Measurements from ENCODE around the gene MGMT.

The MGMT gene

GRCh38 chr10:129613377-129613980, 146.4 kb downstream of the MGMT start:
- peaks cover 5% of the 10 kb centered on the region for H3K36me3 Mint-ChIP-seq
- ATAC-seq (no peak), DNase-seq (ENCODE audit: low spot score in 2 of 2) (no peak)
- no peak overlapping the region for H3K4me3 Mint-ChIP-seq
- H3K9me3 Mint-ChIP-seq, result peaks cover 9% of the 10 kb centered on the region
- peaks cover 26% of the 10 kb centered on the region for H3K4me1 Mint-ChIP-seq
- no peak overlapping the region for H3K27ac Mint-ChIP-seq

GRCh38 chr10:129614341-129614740, 147.3 kb downstream of the MGMT start:
- Mint-ChIP-seq H3K27ac (no peak overlapping the region), H3K4me1 (peaks cover 26% of the 10 kb centered on the region), H3K9me3 (peaks cover 9% of the 10 kb centered on the region), H3K36me3 (peaks cover 5% of the 10 kb centered on the region), H3K4me3 (no peak overlapping the region)
- DNase-seq (ENCODE audit: low spot score in 2 of 2), result no peak
- ATAC-seq, result no peak

GRCh38 chr10:129615381-129615780, 148.3 kb downstream of the MGMT start:
- Mint-ChIP-seq H3K4me1 (peaks cover 23% of the 10 kb centered on the region), H3K27ac (no peak overlapping the region), H3K9me3 (peaks cover 8% of the 10 kb centered on the region), H3K36me3 (peaks cover 5% of the 10 kb centered on the region), H3K4me3 (no peak overlapping the region)
- ATAC-seq (no peak), DNase-seq (ENCODE audit: low spot score in 2 of 2) (no peak)

- H3K36me3 Mint-ChIP-seq, result peaks cover 5% of the 10 kb centered on the region
- peaks cover 6% of the 10 kb centered on the region for H3K9me3 Mint-ChIP-seq
- H3K4me1 Mint-ChIP-seq, result peaks cover 22% of the 10 kb centered on the region
- no peak overlapping the region for H3K27ac Mint-ChIP-seq
- ATAC-seq (no peak), DNase-seq (ENCODE audit: low spot score in 2 of 2) (no peak)
- no peak overlapping the region for H3K4me3 Mint-ChIP-seq
Observed at GRCh38 chr10:129615921-129616525, 149.0 kb downstream of the MGMT start.

- Mint-ChIP-seq H3K36me3 (peaks cover 5% of the 10 kb centered on the region), H3K27ac (no peak overlapping the region), H3K9me3 (peaks cover 13% of the 10 kb centered on the region)
Observed at GRCh38 chr10:129617768-129618167, 150.7 kb downstream of the MGMT start.

GRCh38 chr10:129621062-129621461, 154.0 kb downstream of the MGMT start:
- Mint-ChIP-seq H3K4me3 (no peak overlapping the region), H3K36me3 (no peaks in the 10 kb centered on the region), H3K27ac (no peak overlapping the region), H3K4me1 (peaks cover 22% of the 10 kb centered on the region), H3K9me3 (peaks cover 7% of the 10 kb centered on the region)
- ATAC-seq (no peak), DNase-seq (ENCODE audit: low spot score in 2 of 2) (no peak)

More at GRCh38 chr10:129617768-129618167, 150.7 kb downstream of the MGMT start:
- Mint-ChIP-seq H3K4me1 (peaks cover 29% of the 10 kb centered on the region), H3K4me3 (no peak overlapping the region)
- DNase-seq (ENCODE audit: low spot score in 2 of 2) (no peak), ATAC-seq (no peak)

- peaks cover 15% of the 10 kb centered on the region for H3K4me1 Mint-ChIP-seq
- no peak overlapping the region for H3K4me3 Mint-ChIP-seq
- H3K9me3 Mint-ChIP-seq, result peaks cover 7% of the 10 kb centered on the region
- ATAC-seq (no peak), DNase-seq (ENCODE audit: low spot score in 2 of 2) (no peak)
- no peak overlapping the region for H3K27ac Mint-ChIP-seq
- no peaks in the 10 kb centered on the region for H3K36me3 Mint-ChIP-seq
Observed at GRCh38 chr10:129621693-129622092, 154.7 kb downstream of the MGMT start.

- no peak for DNase-seq (ENCODE audit: low spot score in 2 of 2)
- H3K4me1 Mint-ChIP-seq, result peaks cover 9% of the 10 kb centered on the region
- no peak for ATAC-seq
- no peak overlapping the region for H3K4me3 Mint-ChIP-seq
- H3K9me3 Mint-ChIP-seq, result peaks cover 7% of the 10 kb centered on the region
- no peak overlapping the region for H3K27ac Mint-ChIP-seq
- no peaks in the 10 kb centered on the region for H3K36me3 Mint-ChIP-seq
Observed at GRCh38 chr10:129622291-129622690, 155.2 kb downstream of the MGMT start.

GRCh38 chr10:129622736-129623135, 155.7 kb downstream of the MGMT start:
- Mint-ChIP-seq H3K27ac (no peak overlapping the region), H3K36me3 (no peaks in the 10 kb centered on the region), H3K4me3 (no peak overlapping the region), H3K9me3 (peaks cover 7% of the 10 kb centered on the region), H3K4me1 (peaks cover 9% of the 10 kb centered on the region)
- ATAC-seq, result no peak
- DNase-seq (ENCODE audit: low spot score in 2 of 2), result no peak

- no peaks in the 10 kb centered on the region for H3K36me3 Mint-ChIP-seq
- H3K4me1 Mint-ChIP-seq, result peaks cover 9% of the 10 kb centered on the region
- no peak overlapping the region for H3K27ac Mint-ChIP-seq
- DNase-seq (ENCODE audit: low spot score in 2 of 2) (peak in 1 of 2 donors; percentile 23), ATAC-seq (no peak)
- peaks cover 7% of the 10 kb centered on the region for H3K9me3 Mint-ChIP-seq
- H3K4me3 Mint-ChIP-seq, result no peak overlapping the region
Observed at GRCh38 chr10:129624526-129624925, 157.5 kb downstream of the MGMT start.

GRCh38 chr10:129626309-129626708, 159.3 kb downstream of the MGMT start:
- ATAC-seq, result no peak
- H3K9me3 Mint-ChIP-seq, result peaks cover 4% of the 10 kb centered on the region
- no peaks in the 10 kb centered on the region for H3K36me3 Mint-ChIP-seq
- DNase-seq (ENCODE audit: low spot score in 2 of 2), result peak in 1 of 2 donors; percentile 8
- no peak overlapping the region for H3K27ac Mint-ChIP-seq
- H3K4me1 Mint-ChIP-seq, result peaks cover 5% of the 10 kb centered on the region
- H3K4me3 Mint-ChIP-seq, result no peak overlapping the region

- no peaks in the 10 kb centered on the region for H3K9me3 Mint-ChIP-seq
- no peak for ATAC-seq
- no peak overlapping the region for H3K27ac Mint-ChIP-seq
- DNase-seq (ENCODE audit: low spot score in 2 of 2), result peak in 1 of 2 donors; percentile 10
- no peaks in the 10 kb centered on the region for H3K4me1 Mint-ChIP-seq
- no peaks in the 10 kb centered on the region for H3K36me3 Mint-ChIP-seq
- H3K4me3 Mint-ChIP-seq, result no peak overlapping the region
Observed at GRCh38 chr10:129626796-129627435, 159.9 kb downstream of the MGMT start.

GRCh38 chr10:129627442-129627841, 160.4 kb downstream of the MGMT start:
- no peaks in the 10 kb centered on the region for H3K9me3 Mint-ChIP-seq
- ATAC-seq (no peak), DNase-seq (ENCODE audit: low spot score in 2 of 2) (peak in 1 of 2 donors; percentile 2)
- H3K4me1 Mint-ChIP-seq, result no peaks in the 10 kb centered on the region
- no peak overlapping the region for H3K27ac Mint-ChIP-seq
- no peak overlapping the region for H3K4me3 Mint-ChIP-seq
- no peaks in the 10 kb centered on the region for H3K36me3 Mint-ChIP-seq

GRCh38 chr10:129628823-129629222, 161.8 kb downstream of the MGMT start:
- Mint-ChIP-seq H3K9me3 (no peaks in the 10 kb centered on the region), H3K4me3 (no peak overlapping the region), H3K4me1 (no peaks in the 10 kb centered on the region), H3K27ac (no peak overlapping the region), H3K36me3 (no peaks in the 10 kb centered on the region)
- DNase-seq (ENCODE audit: low spot score in 2 of 2), result peak in 1 of 2 donors; percentile 25
- ATAC-seq, result no peak

GRCh38 chr10:129629911-129630310, 162.9 kb downstream of the MGMT start:
- ATAC-seq, result no peak
- no peak overlapping the region for H3K4me3 Mint-ChIP-seq
- H3K36me3 Mint-ChIP-seq, result no peaks in the 10 kb centered on the region
- no peak overlapping the region for H3K27ac Mint-ChIP-seq
- DNase-seq (ENCODE audit: low spot score in 2 of 2), result peak in 1 of 2 donors; percentile 22
- H3K9me3 Mint-ChIP-seq, result peaks cover 6% of the 10 kb centered on the region
- H3K4me1 Mint-ChIP-seq, result no peaks in the 10 kb centered on the region

GRCh38 chr10:129631006-129631405, 164.0 kb downstream of the MGMT start:
- Mint-ChIP-seq H3K4me3 (no peak overlapping the region), H3K9me3 (peaks cover 10% of the 10 kb centered on the region), H3K36me3 (no peaks in the 10 kb centered on the region), H3K27ac (no peak overlapping the region), H3K4me1 (no peaks in the 10 kb centered on the region)
- DNase-seq (ENCODE audit: low spot score in 2 of 2) (no peak), ATAC-seq (no peak)

Measured in stimulated activated effector memory CD8-positive, alpha-beta T cell treated with anti-CD3 and anti-CD28 coated beads, Interleukin-12 subunit alpha, Interleukin-12 subunit beta, amount 100 ng/mL, for 72 hours (primary cell).